Measurements from ENCODE around the gene SHISAL1.
A peak's percentile ranks its signal among the peaks of the same experiment; 100 is the strongest.

Gene SHISAL1

GRCh38 chr22:44298406-44299091 is 14.2 kb downstream of the SHISAL1 start:
- DNase-seq = no peak

GRCh38 chr22:44297470-44298061 is 15.2 kb downstream of the SHISAL1 start:
- no peak for DNase-seq

- no peak for DNase-seq
Observed at GRCh38 chr22:44295406-44295805, 17.3 kb downstream of the SHISAL1 start.

GRCh38 chr22:44293876-44294275 is 18.9 kb downstream of the SHISAL1 start:
- DNase-seq = no peak

GRCh38 chr22:44293034-44293433 is 19.7 kb downstream of the SHISAL1 start:
- no peak for DNase-seq

GRCh38 chr22:44292521-44292920 is 20.2 kb downstream of the SHISAL1 start:
- no peak for DNase-seq

- no peak for DNase-seq
Observed at GRCh38 chr22:44291674-44292360, 20.9 kb downstream of the SHISAL1 start.

- DNase-seq = peak; percentile 16
Observed at GRCh38 chr22:44291265-44291664, 21.5 kb downstream of the SHISAL1 start.

GRCh38 chr22:44289414-44290171 is 23.2 kb downstream of the SHISAL1 start:
- DNase-seq = no peak

- DNase-seq = no peak
Observed at GRCh38 chr22:44288913-44289312, 23.8 kb downstream of the SHISAL1 start.

GRCh38 chr22:44287741-44288140 is 25.0 kb downstream of the SHISAL1 start:
- DNase-seq = no peak

- no peak for DNase-seq
Observed at GRCh38 chr22:44287121-44287693, 25.5 kb downstream of the SHISAL1 start.

- DNase-seq = no peak
Observed at GRCh38 chr22:44286646-44287045, 26.1 kb downstream of the SHISAL1 start.

- DNase-seq = no peak
Observed at GRCh38 chr22:44284711-44285110, 28.0 kb downstream of the SHISAL1 start.

- no peak for DNase-seq
Observed at GRCh38 chr22:44281768-44282637, 30.7 kb downstream of the SHISAL1 start.

GRCh38 chr22:44280665-44281188 is 32.0 kb downstream of the SHISAL1 start:
- no peak for DNase-seq

- DNase-seq = no peak
Observed at GRCh38 chr22:44279069-44279360, 33.7 kb downstream of the SHISAL1 start.

GRCh38 chr22:44278243-44279068 is 34.3 kb downstream of the SHISAL1 start:
- DNase-seq = no peak

GRCh38 chr22:44277386-44278135 is 35.2 kb downstream of the SHISAL1 start:
- no peak for DNase-seq

GRCh38 chr22:44276706-44277356 is 35.9 kb downstream of the SHISAL1 start:
- DNase-seq = no peak
